Suprapubic skin (tissue), 4 donors: ENCODE results near the gene MFAP1.
"Not testable (repeated sequence)": the region's sequence is repeated elsewhere in the genome, so short reads cannot be mapped to it uniquely, and the experiment has no call there.

Source experiments
- POLR2A ChIP-seq, 2 donors: fragments of 450-650 bp; IDR thresholded peaks; one replicate each; pipeline ENCODE4 v1.6.1; 2017; ENCODE audit warnings: antibody characterized with exemption in 2 of 2, mild to moderate bottlenecking in 2 of 2, moderate library complexity in 2 of 2
- POLR2AphosphoS5 ChIP-seq, 3 donors: sonication (generic); formaldehyde crosslinking; IDR thresholded peaks; one replicate each; pipeline ENCODE4 v1.6.1; 2017; ENCODE audit warnings: antibody characterized with exemption in 3 of 3
- TF ChIP-seq, protein P1 (sequence below), 2 donors: fragments of 200-600 bp in 1 of 2; fragments of 450-650 bp in 1 of 2; sonication (generic) in 1 of 2; IDR thresholded peaks; one replicate each; pipeline ENCODE4 v1.5.1; 2016 to 2019; ENCODE audit warnings: antibody characterized with exemption in 2 of 2, mild to moderate bottlenecking in 1 of 2, moderate library complexity in 1 of 2

GRCh38 chr15:43830691-43831275, 6.3 kb upstream of the MFAP1 start:
- TF ChIP-seq POLR2A, POLR2AphosphoS5 (IDR thresholded peaks at IDR 0.05): not testable (repeated sequence)
- TF ChIP-seq, protein P1, sequence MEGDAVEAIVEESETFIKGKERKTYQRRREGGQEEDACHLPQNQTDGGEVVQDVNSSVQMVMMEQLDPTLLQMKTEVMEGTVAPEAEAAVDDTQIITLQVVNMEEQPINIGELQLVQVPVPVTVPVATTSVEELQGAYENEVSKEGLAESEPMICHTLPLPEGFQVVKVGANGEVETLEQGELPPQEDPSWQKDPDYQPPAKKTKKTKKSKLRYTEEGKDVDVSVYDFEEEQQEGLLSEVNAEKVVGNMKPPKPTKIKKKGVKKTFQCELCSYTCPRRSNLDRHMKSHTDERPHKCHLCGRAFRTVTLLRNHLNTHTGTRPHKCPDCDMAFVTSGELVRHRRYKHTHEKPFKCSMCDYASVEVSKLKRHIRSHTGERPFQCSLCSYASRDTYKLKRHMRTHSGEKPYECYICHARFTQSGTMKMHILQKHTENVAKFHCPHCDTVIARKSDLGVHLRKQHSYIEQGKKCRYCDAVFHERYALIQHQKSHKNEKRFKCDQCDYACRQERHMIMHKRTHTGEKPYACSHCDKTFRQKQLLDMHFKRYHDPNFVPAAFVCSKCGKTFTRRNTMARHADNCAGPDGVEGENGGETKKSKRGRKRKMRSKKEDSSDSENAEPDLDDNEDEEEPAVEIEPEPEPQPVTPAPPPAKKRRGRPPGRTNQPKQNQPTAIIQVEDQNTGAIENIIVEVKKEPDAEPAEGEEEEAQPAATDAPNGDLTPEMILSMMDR (IDR thresholded peaks at IDR 0.05) = not testable (repeated sequence)
